Measurements from ENCODE around the gene MMADHC. TPM values are rescaled to one million over a fixed set of nuclear protein-coding genes. Genes with fewer than 3 reads are reported as not detected.

The MMADHC gene
- total RNA-seq, 1 donor from 2014 or later, result 70.9 TPM

GRCh38 chr2:149594411-149594810, 6.8 kb upstream of the MMADHC start:
- ATAC-seq, result no peak
- Histone ChIP-seq H3K36me3 (no peaks in the 10 kb centered on the region), H3K4me1 (no peaks in the 10 kb centered on the region), H3K4me3 (no peak overlapping the region), H3K27me3 (no peaks in the 10 kb centered on the region), H3K27ac (no peak overlapping the region), H3K9me3 (no peaks in the 10 kb centered on the region)
- intact Hi-C loops (cut with DNase I), result loop anchor here (10.0 kb wide), 1 partner anchor 900 kb away; no protein-coding TSS in a partner anchor
- TF ChIP-seq, protein P1, sequence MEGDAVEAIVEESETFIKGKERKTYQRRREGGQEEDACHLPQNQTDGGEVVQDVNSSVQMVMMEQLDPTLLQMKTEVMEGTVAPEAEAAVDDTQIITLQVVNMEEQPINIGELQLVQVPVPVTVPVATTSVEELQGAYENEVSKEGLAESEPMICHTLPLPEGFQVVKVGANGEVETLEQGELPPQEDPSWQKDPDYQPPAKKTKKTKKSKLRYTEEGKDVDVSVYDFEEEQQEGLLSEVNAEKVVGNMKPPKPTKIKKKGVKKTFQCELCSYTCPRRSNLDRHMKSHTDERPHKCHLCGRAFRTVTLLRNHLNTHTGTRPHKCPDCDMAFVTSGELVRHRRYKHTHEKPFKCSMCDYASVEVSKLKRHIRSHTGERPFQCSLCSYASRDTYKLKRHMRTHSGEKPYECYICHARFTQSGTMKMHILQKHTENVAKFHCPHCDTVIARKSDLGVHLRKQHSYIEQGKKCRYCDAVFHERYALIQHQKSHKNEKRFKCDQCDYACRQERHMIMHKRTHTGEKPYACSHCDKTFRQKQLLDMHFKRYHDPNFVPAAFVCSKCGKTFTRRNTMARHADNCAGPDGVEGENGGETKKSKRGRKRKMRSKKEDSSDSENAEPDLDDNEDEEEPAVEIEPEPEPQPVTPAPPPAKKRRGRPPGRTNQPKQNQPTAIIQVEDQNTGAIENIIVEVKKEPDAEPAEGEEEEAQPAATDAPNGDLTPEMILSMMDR (IDR thresholded peaks at IDR 0.05), result no peak
- DNase-seq, result no peak

- intact Hi-C loops (cut with DNase I), result no loop called here
- peak overlapping the region; percentile 98 for H3K27ac ChIP-seq
- TF ChIP-seq, protein P1 (IDR thresholded peaks at IDR 0.05), result no peak
- ATAC-seq, result no peak
- H3K4me3 ChIP-seq, result peak overlapping the region; percentile 78
- no peaks in the 10 kb centered on the region for H3K27me3 ChIP-seq
- peaks cover 22% of the 10 kb centered on the region for H3K36me3 ChIP-seq
- peaks cover 23% of the 10 kb centered on the region for H3K4me1 ChIP-seq
- no peak for DNase-seq
- no peaks in the 10 kb centered on the region for H3K9me3 ChIP-seq
Measured at GRCh38 chr2:149587950-149588487, 444 bp upstream of the MMADHC start.

DNA sequence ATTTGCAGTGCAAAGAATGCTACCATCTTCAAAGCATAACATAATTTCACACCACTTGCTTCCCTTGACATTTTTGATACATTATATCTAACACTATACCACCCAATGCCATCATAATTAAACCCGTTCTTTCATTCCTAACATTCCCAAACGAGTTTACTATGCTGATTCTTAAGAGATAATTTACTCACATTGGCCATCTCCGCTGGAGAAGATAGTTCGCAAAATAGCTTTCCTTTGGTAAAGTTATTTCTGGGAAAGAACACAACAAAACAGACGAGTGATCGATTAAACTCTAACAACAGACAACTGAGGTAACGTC, 716 bp downstream of the MMADHC start:
- peaks cover 23% of the 10 kb centered on the region for H3K4me1 ChIP-seq
- H3K36me3 ChIP-seq, result peaks cover 30% of the 10 kb centered on the region
- ATAC-seq (no peak), DNase-seq (no peak)
- no peaks in the 10 kb centered on the region for H3K27me3 ChIP-seq
- TF ChIP-seq, protein P1 (IDR thresholded peaks at IDR 0.05), result no peak
- intact Hi-C loops (cut with DNase I), result no loop called here
- H3K4me3 ChIP-seq, result peak overlapping the region; percentile 78
- no peaks in the 10 kb centered on the region for H3K9me3 ChIP-seq
- peak overlapping the region; percentile 98 for H3K27ac ChIP-seq

DNA sequence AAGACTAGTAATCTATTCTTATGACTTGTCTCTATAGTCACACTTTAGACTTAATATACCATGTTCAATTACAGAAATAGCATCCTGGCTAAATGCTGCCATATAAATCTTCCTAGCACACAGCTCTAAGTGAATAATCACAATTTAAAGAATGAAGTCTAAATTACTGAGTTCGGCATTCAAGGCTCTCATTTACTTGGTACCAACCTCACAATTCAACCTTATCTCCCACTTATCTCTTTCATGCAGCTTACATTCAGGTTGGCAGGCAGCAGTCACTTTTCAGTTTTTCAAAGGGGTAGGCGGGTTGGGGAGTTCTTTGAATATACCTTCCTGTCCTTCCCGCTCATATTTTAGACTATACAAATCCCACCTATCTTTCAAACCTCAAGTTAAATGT, 1.5 kb downstream of the MMADHC start:
- H3K9me3 ChIP-seq, result no peaks in the 10 kb centered on the region
- TF ChIP-seq, protein P1 (IDR thresholded peaks at IDR 0.05), result no peak
- H3K27me3 ChIP-seq, result no peaks in the 10 kb centered on the region
- H3K4me3 ChIP-seq, result peak overlapping the region; percentile 78
- ATAC-seq (no peak), DNase-seq (no peak)
- intact Hi-C loops (cut with DNase I), result no loop called here
- no peak overlapping the region for H3K27ac ChIP-seq
- H3K4me1 ChIP-seq, result peaks cover 23% of the 10 kb centered on the region
- peaks cover 38% of the 10 kb centered on the region for H3K36me3 ChIP-seq

- TF ChIP-seq, protein P1 (IDR thresholded peaks at IDR 0.05), result no peak
- DNase-seq (no peak), ATAC-seq (no peak)
- Histone ChIP-seq H3K9me3 (no peaks in the 10 kb centered on the region), H3K27ac (no peak overlapping the region), H3K27me3 (no peaks in the 10 kb centered on the region), H3K36me3 (peaks cover 45% of the 10 kb centered on the region), H3K4me1 (peaks cover 23% of the 10 kb centered on the region), H3K4me3 (peak overlapping the region; percentile 78)
- intact Hi-C loops (cut with DNase I), result no loop called here
Measured at GRCh38 chr2:149585166-149585885, 2.2 kb downstream of the MMADHC start.
